OCI-LY7 (cell line): Measurements from ENCODE around the gene CPNE1.

Experiments used
- EZH2phosphoT487 ChIP-seq: fragments of 200-600 bp; sonication (generic); IDR thresholded peaks from 2 replicates; pipeline ENCODE4 v1.6.1; 2018; ENCODE audit warnings: low read depth, borderline replicate concordance, mild to moderate bottlenecking, mixed run types, antibody characterized with exemption, low read length, moderate library complexity, mixed read lengths
- TF ChIP-seq, protein P1 (sequence below): fragments of 200-600 bp; sonication (generic); conservative IDR thresholded peaks from 2 replicates; pipeline ENCODE4 v1.5.1; 2014; ENCODE audit warnings: mild to moderate bottlenecking, antibody characterized with exemption, low read length, moderate library complexity, mixed read lengths

DNA sequence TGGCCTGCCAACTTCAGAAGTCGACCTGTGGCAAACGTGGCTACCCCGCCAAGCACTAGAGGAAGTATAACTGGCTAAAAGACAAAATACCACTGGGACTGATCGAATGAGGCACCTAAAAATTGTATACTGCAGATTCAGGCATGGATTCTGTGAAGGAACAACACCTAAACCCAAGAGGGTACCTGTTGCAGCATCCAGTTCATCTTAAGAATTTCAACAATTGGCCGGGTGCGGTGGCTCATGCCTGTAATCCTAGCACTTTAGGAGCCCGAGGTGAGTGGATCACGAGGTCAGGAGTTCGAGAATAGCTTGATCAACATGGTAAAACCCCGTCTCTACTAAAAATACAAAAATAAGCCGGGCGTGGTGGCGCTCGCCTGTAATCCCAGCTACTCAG, 76.3 kb downstream of the CPNE1 start:
- TF ChIP-seq, protein P1, sequence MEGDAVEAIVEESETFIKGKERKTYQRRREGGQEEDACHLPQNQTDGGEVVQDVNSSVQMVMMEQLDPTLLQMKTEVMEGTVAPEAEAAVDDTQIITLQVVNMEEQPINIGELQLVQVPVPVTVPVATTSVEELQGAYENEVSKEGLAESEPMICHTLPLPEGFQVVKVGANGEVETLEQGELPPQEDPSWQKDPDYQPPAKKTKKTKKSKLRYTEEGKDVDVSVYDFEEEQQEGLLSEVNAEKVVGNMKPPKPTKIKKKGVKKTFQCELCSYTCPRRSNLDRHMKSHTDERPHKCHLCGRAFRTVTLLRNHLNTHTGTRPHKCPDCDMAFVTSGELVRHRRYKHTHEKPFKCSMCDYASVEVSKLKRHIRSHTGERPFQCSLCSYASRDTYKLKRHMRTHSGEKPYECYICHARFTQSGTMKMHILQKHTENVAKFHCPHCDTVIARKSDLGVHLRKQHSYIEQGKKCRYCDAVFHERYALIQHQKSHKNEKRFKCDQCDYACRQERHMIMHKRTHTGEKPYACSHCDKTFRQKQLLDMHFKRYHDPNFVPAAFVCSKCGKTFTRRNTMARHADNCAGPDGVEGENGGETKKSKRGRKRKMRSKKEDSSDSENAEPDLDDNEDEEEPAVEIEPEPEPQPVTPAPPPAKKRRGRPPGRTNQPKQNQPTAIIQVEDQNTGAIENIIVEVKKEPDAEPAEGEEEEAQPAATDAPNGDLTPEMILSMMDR = no peak
- no peak for TF ChIP-seq EZH2phosphoT487
